Measurements from ENCODE around the gene COCH.
"Not testable (repeated sequence)": the region's sequence is repeated elsewhere in the genome, so short reads cannot be mapped to it uniquely, and the experiment has no call there.

DNA sequence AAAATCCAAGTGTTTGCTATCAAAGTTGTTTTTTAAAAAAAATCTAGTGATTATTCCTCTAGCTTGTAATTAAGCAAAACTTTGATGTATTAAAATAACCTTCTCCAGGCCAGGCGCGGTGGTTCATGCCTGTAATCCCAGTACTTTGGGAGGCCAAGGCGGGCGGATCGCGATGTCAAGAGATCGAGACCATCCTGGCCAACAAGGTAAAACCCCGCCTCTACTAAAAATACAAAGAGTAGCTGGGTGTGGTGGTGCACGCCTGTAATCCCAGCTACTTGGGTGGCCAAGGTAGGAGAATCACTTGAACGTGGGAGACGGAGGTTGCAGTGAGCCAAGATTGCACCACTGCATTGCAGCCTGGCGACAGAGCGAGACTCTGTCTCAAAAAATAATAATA is 59.6 kb downstream of the COCH start:
- TF ChIP-seq, protein P1, sequence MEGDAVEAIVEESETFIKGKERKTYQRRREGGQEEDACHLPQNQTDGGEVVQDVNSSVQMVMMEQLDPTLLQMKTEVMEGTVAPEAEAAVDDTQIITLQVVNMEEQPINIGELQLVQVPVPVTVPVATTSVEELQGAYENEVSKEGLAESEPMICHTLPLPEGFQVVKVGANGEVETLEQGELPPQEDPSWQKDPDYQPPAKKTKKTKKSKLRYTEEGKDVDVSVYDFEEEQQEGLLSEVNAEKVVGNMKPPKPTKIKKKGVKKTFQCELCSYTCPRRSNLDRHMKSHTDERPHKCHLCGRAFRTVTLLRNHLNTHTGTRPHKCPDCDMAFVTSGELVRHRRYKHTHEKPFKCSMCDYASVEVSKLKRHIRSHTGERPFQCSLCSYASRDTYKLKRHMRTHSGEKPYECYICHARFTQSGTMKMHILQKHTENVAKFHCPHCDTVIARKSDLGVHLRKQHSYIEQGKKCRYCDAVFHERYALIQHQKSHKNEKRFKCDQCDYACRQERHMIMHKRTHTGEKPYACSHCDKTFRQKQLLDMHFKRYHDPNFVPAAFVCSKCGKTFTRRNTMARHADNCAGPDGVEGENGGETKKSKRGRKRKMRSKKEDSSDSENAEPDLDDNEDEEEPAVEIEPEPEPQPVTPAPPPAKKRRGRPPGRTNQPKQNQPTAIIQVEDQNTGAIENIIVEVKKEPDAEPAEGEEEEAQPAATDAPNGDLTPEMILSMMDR (conservative IDR thresholded peaks at IDR 0.05) = not testable (repeated sequence)
- TF ChIP-seq EZH2 (IDR thresholded peaks at IDR 0.05; ENCODE audit: low read depth) = not testable (repeated sequence)
